ENCODE measurements around the gene STX10.

- TF ChIP-seq CTCF (IDR thresholded peaks at IDR 0.05) (no peak), POLR2A (IDR thresholded peaks at IDR 0.05) (no peak)
Observed at GRCh38 chr19:13195678-13196077, 45.5 kb upstream of the STX10 start.

All from testis (tissue), 2 donors.